T follicular helper cell (primary cell): ENCODE measurements around the gene MYLIP.

Experiments used
- DNase-seq: peaks from one replicate; pipeline ENCODE4 v3.0.0-alpha.2; 2020; ENCODE audit warnings: low read depth

Gene MYLIP

DNA sequence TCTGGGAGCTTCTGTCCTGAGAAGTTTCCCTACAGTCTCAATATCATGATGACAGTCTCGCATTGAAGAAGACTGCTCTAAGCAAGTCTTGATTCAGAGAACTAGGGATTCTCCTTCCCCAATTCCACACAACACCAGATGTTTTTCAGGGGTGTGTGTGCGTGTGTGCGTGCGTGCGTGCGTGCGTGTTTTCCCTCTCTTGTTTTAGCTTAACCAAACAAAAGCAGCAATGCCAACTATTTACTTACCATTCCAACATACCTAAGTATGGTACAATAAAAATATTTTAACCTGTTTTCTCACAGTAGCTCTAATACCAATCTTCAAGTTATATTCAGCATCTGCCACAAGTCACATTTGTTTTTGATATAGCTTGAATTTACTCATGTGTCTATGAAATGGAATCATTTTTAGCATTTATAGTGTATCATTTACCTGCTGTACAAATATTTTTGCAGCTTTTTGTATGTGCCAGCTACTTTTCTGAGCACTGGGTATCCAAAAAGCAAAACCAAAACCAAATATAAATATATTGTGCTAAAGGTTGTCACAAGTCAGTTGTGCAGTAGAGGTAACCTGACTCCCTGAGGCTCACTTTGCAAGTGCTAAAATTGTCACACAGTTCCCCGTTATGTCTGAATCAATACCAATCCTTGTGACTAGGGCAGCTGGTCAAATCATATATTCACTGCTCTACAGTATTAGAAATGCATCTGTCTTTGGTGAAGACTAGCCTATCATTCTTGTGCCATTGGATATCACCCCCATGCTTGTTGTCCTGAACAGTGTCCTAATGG lies 21.7 kb upstream of the MYLIP start:
- DNase-seq, result no peak

DNA sequence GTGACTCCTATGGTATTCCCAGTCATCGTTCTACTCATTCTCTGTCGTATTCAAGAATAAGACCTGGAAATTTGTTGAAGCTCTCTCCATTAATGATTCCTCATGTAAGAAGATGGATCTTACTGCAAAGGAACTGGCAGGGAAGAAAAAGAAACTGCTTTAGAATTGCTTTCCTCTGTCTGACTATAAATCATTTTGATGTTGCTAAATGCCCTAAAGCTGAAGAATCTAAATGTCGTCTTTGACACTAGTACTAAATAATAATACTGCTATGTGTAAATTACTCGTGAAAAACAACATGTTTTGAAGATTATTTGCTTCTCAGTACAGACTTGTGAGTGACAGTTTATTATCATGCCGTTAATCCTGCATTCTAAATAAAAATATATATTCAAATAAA lies 20.5 kb upstream of the MYLIP start:
- no peak for DNase-seq

DNA sequence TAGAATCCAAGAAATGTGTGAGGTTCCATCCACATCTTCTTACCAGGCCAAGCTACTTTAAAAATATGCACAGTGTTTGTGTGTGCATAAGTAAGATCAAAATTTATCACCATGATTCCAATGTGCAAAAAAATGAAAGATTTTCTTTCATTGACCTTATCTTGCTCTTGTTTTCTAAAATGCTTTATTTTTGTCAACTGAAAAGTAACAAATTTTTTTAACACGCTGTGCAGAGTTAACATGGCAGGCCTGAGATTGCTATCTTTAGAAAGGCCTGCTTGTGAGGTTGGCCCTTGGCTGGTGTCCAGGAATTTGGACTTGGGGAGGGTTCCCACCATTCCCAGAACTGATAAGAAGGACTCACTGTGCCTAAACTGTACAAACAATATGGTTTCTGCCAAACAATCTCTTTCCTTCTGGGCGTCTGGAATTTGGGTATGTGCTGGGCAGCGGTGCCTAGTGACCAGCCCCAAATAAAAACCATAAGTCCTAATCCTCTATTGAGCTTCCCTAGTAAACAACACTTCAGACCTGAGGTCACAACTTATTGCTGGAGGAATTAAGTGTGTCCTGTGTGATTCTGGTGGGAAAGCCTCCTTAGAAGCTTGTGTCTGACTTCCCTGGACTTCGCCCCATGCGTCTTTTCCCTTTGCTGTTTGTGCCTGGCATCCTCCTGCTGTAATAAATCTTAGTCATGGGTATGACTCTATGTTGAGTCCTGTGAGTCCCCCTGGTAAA lies 19.8 kb upstream of the MYLIP start:
- DNase-seq, result no peak

DNA sequence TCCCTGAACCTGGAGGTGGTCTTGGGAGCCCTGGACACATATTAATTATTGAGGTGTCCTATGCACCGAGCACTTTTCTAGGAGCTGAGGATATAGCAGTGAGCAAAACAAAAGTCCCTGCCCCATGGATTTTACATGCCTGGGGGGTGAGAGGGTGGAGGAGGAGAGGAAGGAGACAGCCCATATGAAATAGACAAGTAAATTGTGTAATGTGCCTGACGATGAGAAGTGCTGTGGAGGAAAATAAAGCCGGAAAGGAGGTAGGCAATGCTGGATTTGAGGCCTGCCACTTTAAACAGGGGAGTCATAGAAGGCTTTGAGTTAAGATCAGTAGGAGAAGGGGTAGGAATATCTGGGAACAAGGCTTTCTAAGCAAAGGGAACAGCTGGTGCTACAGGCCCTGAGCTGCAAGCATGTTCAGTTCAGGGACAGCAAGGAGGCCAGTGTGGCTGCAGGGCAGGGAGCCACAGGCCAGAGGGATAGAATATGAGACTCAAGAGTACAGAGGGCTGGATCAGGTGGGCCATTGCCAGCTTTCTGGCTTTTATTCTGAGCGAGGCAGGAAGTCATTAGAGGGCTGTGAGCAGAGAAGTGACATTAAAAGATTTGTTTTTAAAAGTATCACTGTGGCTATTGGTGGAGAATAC lies 19.1 kb upstream of the MYLIP start:
- no peak for DNase-seq

DNA sequence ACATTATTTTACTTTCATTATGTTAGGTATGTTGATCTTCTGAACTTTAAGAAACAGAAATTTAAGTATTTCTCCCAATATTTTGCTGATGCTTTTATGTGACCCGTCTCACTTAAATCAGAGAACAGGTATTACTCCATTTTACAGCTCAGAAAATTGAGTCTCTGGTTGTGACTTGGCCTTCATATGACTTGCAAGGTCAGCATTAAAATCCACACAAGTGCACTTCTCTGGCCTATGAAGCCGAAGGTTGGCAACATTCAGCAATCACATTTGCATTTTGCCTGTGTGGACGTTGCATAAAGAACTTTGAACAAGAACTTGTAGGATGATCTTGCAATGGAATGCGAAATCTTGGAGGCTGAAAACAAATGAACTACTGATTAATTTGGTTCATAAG lies 10.1 kb upstream of the MYLIP start:
- DNase-seq, result no peak

DNA sequence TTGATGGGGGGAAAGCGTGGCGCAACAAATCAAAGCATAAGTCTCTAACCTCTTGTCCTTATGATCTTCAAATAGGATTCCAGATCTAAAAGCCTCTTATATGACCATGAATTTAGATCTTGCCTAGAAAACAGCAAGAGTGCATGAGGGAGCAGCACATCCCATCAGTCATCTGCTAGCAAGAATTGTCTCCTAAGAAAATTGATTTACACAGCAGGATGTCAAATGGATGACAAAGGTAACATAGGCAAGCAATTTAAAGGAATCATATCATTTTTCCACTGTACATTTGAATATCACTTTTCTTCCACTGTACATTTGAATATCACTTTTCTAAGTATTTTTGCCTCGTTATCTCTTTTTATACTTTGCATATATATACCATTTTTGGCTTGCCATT lies 7.5 kb upstream of the MYLIP start:
- no peak for DNase-seq

DNA sequence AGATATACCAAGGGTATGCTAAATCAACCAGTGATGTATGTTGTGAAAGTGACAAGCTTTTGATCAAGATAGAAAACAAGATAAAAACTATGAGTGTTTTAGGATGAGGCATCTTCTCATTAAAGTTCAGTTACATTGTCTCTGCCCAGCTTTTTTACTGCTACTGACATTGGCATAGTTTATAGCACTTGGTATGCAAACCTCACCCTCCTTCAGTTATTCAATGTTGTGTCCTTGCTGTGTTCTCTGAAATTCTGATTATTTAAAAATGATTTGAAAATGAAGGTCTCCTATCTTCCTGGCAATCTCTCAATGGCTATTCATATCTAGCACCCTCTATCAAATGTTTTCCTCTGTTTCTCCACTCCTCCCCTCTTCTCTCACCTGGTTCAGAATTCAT lies 6.7 kb upstream of the MYLIP start:
- DNase-seq, result no peak

DNA sequence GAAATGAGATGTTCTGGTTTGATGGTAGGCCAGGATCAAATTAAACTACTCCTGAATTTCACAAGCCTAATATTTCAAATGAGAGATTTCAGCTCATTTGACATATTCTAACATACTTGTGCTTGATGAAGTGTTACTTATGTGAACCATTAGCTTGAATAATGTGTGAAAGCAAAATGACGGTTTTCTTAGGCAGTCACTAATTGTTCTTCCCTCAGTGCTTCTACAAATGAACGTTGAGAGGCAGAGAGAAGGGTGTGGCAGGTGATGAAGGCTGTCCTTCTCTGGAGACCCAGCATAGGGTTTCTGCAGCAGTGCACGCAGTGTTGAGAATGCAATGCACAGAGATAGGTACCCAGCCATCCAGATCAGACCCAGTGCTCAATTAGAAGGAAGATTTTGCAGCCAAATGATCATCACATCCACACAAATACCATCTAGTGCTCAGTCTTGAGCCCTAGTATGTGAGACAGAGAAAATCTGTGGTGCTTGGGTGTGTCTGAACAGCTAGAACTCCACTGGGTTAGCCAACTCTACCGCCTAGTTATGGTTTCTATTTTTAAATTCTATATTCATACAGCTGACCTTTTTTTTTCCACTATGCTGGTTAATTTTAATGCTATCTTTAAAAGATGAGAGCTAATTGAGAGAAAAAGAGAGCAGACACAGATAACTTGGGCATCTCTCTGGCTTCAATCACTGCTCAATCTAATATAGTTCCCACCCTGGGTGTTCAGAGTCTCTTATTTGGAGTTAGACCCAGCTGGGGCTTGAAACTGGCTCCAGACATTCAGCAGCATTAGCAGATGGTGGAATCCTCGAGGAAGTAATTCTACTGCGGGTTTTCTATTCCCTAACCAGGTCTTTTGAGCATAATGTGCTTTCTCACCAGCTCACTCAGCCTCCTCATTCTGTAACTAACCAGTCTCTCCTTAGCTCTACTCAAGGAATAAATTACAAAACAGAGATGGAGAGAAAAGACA lies 4.4 kb upstream of the MYLIP start:
- no peak for DNase-seq

DNA sequence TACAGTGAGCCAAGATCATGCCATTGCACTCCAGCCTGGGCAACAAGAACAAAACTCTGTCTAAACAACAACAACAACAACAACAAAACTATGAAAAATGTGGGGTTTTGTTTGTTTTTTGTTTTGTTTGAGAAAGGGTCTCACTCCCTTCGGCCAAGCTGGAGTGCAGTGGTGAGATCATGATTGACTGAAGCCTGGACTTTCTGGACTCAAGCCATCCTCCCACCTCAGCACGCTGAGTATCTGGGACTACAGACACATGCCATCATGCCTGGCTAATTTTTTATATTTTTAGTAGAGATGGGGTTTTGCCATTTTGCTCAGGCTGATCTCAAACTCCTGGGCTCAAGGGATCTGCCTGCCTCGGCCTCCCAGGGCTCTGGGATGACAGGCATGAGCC lies 2.8 kb upstream of the MYLIP start:
- DNase-seq, result no peak

DNA sequence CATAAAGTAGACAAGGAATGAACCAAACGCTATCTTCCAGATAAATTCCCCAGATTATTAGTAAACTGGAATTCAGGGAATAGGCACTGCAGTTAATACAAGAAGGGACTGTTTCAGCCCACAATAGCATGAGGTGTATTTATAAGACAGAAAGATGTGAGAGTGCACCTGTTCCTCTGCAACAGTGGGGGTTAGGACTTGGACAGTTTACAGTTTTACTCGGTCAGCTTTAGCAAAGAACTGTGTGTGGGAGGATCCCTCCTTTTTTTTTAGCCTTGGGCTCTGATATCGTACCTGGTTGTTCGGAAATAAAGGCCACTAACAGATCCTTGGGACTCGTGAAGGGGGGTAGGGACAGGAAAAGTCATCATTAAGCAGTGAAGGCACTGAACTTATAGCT lies 2.0 kb upstream of the MYLIP start:
- DNase-seq, result no peak

DNA sequence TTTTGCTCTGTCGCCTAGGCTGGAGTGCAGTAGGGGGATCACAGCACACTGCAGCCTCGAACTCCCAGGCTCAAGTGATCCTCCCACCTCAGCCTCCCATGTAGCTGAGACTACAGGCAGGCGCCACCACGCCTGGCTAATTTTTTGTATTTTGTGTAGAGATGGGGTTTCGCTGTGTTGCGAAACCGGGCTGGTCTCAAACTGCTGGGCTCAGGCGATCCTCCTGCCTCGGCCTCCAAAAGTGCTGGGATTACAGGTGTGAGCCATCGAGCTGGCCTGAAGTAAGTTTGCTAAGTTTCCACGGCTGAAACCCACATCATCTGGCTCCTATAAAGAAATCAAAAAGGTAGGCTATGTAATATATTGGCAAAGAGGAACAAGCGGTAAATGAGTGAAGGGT lies 1.4 kb upstream of the MYLIP start:
- no peak for DNase-seq

DNA sequence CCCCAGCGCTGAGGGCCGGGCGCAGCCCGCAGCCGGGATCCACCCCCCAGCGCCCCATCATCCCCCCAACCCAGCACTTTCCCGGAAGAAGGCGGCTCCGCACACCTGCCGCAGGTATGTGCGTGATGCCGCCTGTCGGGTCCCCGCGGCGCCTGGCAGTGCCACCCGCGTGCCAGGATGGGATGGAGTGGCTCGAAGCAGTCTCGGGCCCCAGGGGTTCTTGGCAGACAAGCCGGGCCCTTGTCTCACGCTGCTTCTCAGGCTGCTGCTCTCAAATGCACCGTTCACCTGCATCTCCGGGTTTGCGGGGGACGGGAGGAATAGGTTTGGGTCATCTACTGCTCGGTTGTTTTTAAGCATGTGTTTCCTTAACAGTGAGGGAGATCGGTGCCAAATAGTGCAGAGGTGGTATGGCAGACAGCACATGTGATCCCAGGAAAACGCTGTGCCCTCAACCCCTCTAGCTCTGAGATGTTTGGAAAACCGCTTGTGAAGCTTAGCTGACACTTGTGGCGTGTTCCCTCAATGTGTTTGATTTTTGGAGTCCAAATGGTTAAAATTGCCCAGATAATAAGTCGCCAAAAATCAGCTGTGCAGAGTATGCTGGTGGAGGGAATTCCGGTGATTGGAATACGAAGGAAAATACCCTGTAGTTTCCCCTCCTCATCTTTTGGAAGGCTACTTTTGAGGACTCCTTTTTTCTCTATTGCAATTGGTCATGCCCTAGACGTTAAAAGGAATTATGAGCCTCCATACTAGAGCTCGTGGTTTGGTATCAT lies 926 bp downstream of the MYLIP start:
- DNase-seq, result peak; percentile 32

DNA sequence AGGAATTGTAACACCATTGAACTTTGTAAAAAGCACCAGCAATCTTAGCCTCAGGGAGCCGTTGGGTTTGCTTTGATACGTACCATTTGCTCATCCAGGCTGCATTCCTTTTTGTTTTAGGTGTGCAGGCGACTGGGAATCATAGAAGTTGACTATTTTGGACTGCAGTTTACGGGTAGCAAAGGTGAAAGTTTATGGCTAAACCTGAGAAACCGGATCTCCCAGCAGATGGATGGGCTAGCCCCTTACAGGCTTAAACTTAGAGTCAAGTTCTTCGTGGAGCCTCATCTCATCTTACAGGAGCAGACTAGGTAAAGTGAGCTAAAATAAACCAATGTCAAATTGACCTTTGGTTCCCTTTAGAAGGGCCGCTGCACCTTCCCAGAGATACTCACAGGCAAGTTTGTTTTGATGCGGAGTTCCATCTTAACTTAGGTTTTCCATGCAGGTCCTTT lies 1.6 kb downstream of the MYLIP start:
- DNase-seq, result no peak

DNA sequence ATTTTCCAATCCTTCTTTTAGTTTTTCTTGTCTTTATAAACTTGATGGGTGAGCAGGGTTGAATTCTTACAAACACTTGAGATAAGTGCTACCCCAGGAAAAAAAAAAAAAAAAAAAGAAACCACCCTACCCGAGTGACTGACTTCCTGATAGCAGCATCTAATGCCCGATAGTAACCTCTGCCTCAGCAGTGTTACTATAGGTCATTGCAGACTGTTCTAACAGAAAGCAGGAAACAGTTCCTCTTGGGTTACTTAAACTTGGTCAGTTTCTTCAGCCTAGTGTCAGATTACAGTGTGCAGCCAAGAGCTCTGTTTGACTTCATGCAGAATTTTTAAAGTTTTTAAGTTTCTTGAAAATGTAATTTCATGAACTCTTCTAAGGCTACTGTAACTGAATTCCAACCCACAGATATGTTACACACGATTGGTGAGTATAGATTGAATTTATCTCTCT lies 2.1 kb downstream of the MYLIP start:
- peak; percentile 51 for DNase-seq

DNA sequence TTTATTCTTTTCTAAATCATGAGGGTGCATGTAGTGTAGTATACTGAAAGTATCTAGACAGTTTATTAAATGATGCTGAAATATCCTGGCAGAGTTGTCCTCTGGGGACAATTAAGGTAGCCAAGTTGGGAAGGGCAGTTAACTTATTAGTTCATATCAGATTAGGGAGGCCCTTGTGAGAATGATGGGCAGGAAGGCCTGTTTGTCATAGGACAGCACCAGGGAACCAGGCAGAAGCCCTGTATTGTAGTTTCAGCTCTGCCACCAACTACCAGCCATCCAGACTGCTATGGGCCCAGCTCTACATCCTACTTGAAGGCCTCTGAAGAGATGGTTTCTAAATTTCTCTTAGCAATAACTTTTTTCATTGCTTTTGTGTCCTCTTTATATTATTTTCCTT lies 4.0 kb downstream of the MYLIP start:
- no peak for DNase-seq

DNA sequence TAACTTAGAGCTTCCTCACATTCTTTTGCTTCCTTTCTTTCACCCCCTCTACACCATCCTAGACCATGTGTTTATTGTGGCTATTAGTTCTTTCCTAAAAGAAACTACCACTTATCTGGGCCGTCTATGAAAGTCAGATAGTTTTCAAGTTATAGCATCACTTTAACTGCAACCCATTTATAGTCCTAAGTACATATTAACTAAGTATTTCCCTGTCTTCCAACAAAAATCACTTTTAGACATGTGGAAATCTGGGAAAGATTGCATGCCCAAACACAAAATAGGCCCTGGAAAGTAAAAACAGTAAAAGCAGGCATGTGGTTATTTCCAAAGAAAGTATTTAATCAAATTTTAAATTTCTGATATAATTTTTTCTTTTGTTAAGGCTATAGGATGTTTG lies 5.5 kb downstream of the MYLIP start:
- DNase-seq, result no peak

DNA sequence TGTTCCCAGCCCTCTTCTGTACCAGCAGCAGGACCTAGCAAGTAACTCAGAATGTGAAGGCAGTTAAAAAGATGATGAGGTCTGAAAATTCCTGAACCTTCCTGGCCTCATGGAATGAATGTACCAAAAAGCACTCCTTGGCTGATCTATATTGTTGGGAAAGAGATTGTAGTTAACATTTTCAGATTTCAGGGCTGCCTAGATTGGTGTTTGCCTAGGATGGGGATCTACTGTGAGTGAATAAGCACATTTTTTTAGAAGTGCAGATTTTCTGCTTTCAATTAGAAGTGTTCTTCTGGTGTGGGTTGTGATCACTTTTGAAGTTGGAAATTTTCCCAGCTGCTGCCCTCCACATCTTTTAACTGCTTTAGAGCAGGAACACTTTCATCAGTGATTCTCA lies 6.2 kb downstream of the MYLIP start:
- DNase-seq, result no peak

DNA sequence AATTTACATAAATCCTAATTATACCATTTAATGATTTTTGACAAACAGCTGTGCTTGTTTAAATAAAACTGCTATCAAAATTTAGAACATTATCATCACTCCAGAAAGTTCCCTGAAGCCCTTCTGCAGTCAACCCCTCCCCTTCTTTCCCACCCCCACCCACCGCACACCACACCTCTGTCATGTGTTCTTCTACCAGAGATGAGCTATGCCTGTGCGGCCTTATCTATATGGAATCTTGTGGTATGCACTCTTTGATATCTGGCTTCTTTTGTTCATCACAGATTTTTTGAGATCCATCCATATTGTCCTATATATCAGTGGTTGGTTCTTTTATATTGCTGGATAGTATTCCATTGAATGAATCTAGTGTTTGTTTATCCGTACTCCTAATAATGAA lies 7.2 kb downstream of the MYLIP start:
- peak; percentile 50 for DNase-seq

DNA sequence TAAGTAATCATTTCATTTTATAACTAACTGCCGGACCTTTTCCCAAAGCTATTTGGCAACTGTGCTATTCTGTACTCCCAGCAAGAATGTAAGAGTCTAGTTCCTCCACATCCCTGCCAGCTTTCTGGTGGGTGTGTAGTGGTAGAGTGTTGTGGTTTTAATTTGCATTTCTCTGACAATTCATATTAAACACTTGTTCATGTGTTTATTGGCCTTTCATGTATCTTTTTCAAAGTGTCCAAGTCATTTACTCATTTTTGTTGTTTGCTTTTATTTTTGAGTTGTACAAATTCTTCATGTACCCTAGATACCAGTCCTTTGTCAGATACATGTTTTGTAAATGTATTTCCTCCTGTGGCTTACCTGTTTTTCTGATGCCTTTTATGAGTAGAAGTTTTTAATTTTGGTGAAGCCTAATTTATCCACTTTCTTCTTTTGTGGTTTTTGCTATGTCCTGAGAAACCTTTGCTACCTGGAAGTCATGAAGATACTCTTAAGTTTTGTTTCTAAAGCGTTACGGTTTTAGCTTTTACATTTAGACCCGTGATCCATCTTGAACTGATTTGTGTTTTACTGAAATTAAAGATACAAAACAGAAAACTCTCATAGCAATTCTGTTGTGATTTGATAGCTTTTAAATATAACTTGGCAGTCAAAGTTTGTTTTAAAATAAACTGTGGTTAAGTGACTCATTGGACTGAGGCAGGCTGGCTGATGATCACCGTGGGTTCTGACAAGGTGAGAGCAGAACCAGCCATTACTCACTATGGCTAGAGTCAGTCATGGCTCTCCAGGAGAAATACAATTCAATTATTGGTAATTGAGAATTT lies 8.0 kb downstream of the MYLIP start:
- DNase-seq, result no peak

DNA sequence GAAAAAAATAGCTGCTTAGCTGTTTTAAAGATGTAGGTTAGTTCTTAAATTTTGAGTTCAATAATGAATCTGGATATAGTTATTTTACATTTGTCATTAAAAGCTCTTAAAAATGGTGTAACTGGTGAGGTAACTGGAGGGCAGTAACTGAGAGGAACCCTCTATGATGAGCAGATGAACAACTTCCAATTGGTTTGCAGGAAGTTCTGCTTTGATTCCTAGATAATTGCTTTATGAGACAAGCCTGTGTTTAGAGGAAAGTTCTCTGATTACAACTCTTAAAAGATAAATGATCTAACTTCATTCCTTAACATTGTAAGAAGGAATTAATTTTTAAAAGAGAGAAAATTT lies 8.5 kb downstream of the MYLIP start:
- no peak for DNase-seq
